ENCODE results near the gene ARF5. TPM values are rescaled to one million over a fixed set of nuclear protein-coding genes. Genes with fewer than 3 reads are reported as not detected.
A peak's percentile ranks its signal among the peaks of the same experiment; 100 is the strongest.

Gene ARF5
- total and polyA plus RNA-seq, 4 experiments from 2014 or later = 93.2 to 228 (median 131) TPM

DNA sequence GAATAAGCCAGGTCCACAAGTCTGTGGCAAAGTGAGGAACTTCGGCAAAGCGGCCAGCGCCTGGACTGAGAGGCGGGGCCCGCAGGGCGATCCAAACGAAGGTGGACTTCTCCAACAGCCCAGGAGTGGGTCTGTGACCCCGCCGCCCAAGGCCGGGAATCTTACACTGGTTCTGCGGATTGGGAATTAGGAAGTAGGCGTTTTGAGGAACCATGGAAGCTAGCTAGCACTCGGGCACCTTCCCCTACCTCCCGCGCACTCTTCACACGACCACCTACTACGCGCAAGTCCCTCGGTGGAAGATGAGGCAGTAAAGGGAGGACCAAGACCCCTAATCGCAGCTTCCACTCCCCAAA, 570 bp upstream of the ARF5 start:
- no peaks in the 10 kb centered on the region for H3K9me3 Mint-ChIP-seq
- intact Hi-C loops (cut with micrococcal nuclease) = loop anchor here (1.0 to 5.0 kb wide), 4 partner anchors 64 to 870 kb away; partner anchors contain the start of genes GRM8 and HILPDA
- peak overlapping the region; percentile 15 to 93 (median 77) for H3K27ac Mint-ChIP-seq
- Histone ChIP-seq H3K4me1 (ENCODE audit: insufficient read depth, low read length) (peaks cover 54% of the 10 kb centered on the region), H3K27me3 (ENCODE audit: insufficient read depth, low read length) (no peaks in the 10 kb centered on the region), H3K9me3 (ENCODE audit: control insufficient read depth in 1 of 2, low read length in 2 of 2) (no peaks in the 10 kb centered on the region), H3K4me3 (ENCODE audit: low read length in 2 of 2) (peak overlapping the region; percentile 42 to 85), H3K36me3 (ENCODE audit: insufficient read depth, low read length) (peaks cover 13% of the 10 kb centered on the region), H3K27ac (ENCODE audit: low read depth, low read length) (peak overlapping the region; percentile 82)
- CTCF ChIA-PET (ENCODE audit: partially characterized antibody) = interaction anchor here (1.0 kb wide), 1 partner anchor 240 kb away, joined by 3 read pairs; no protein-coding TSS in a partner anchor
- no peak for DNase-seq
- peak overlapping the region; percentile 71 to 96 (median 92) for H3K4me3 Mint-ChIP-seq
- no peaks in the 10 kb centered on the region for H3K27me3 Mint-ChIP-seq
- POLR2A ChIA-PET (ENCODE audit: partially characterized antibody) = interaction anchor here (4.0 to 5.7 kb wide), 2 partner anchors 64 to 195 kb away, joined by 37 to 40 read pairs; partner anchors contain the start of genes SND1 and ZNF800
- H3K4me1 Mint-ChIP-seq = peaks cover 31 to 74% (median 54%) of the 10 kb centered on the region in 4 donors
- H3K36me3 Mint-ChIP-seq = peaks cover 20 to 57% of the 10 kb centered on the region in 2 donors

GRCh38 chr7:127588697-127589482, 679 bp downstream of the ARF5 start:
- peaks cover 44% of the 10 kb centered on the region for H3K4me1 ChIP-seq (ENCODE audit: insufficient read depth, low read length)
- intact Hi-C loops (cut with micrococcal nuclease) = loop anchor here (1.0 to 5.0 kb wide), 4 partner anchors 62 to 868 kb away; partner anchors contain the start of genes GRM8 and HILPDA
- DNase-seq = peak in 2 of 5 donors; percentile 43 to 49
- H3K27ac ChIP-seq (ENCODE audit: low read depth, low read length) = peak overlapping the region; percentile 82
- H3K9me3 Mint-ChIP-seq = no peaks in the 10 kb centered on the region
- peaks cover 22 to 61% (median 41%) of the 10 kb centered on the region in 4 donors for H3K4me1 Mint-ChIP-seq
- ChIA-PET POLR2A (ENCODE audit: partially characterized antibody) (interaction anchor here (0.6 to 5.7 kb wide), 4 partner anchors 62 to 774 kb away, joined by 4 to 37 read pairs (median 6); partner anchors contain the start of genes SND1 and ZNF800), CTCF (ENCODE audit: partially characterized antibody) (no interaction called here)
- peaks cover 13% of the 10 kb centered on the region for H3K36me3 ChIP-seq (ENCODE audit: insufficient read depth, low read length)
- peak overlapping the region; percentile 93 to 99 (median 96) for H3K4me3 Mint-ChIP-seq
- H3K27me3 Mint-ChIP-seq = no peaks in the 10 kb centered on the region
- no peaks in the 10 kb centered on the region for H3K27me3 ChIP-seq (ENCODE audit: insufficient read depth, low read length)
- H3K4me3 ChIP-seq (ENCODE audit: low read length in 2 of 2) = peak overlapping the region; percentile 58 to 85
- peak overlapping the region; percentile 93 to 99 (median 96) for H3K27ac Mint-ChIP-seq
- H3K36me3 Mint-ChIP-seq = peaks cover 10 to 45% of the 10 kb centered on the region in 2 donors
- no peaks in the 10 kb centered on the region for H3K9me3 ChIP-seq (ENCODE audit: control insufficient read depth in 1 of 2, low read length in 2 of 2)

- Mint-ChIP-seq H3K4me1 (peaks cover 16 to 51% (median 31%) of the 10 kb centered on the region in 4 donors), H3K4me3 (peak overlapping the region; percentile 93 to 99 (median 96)), H3K27me3 (no peaks in the 10 kb centered on the region), H3K27ac (peak overlapping the region; percentile 48 to 99 (median 93)), H3K9me3 (no peaks in the 10 kb centered on the region), H3K36me3 (peaks cover 10 to 39% of the 10 kb centered on the region in 2 donors)
- CTCF ChIA-PET (ENCODE audit: partially characterized antibody) = no interaction called here
- POLR2A ChIA-PET (ENCODE audit: partially characterized antibody) = interaction anchor here (0.6 kb wide), 1 partner anchor 545 kb away, joined by 4 read pairs; no protein-coding TSS in a partner anchor
- DNase-seq = no peak
- Histone ChIP-seq H3K27me3 (ENCODE audit: insufficient read depth, low read length) (no peaks in the 10 kb centered on the region), H3K27ac (ENCODE audit: low read depth, low read length) (no peak overlapping the region), H3K9me3 (ENCODE audit: control insufficient read depth in 1 of 2, low read length in 2 of 2) (no peaks in the 10 kb centered on the region), H3K36me3 (ENCODE audit: insufficient read depth, low read length) (peaks cover 13% of the 10 kb centered on the region), H3K4me3 (ENCODE audit: low read length in 2 of 2) (no peak overlapping the region), H3K4me1 (ENCODE audit: insufficient read depth, low read length) (peaks cover 34% of the 10 kb centered on the region)
- intact Hi-C loops (cut with micrococcal nuclease) = loop anchor here (5.0 kb wide), 3 partner anchors 243 to 867 kb away; partner anchors contain the start of genes GRM8 and HILPDA
These were observed 1.7 kb downstream of the ARF5 start for GRCh38 chr7:127589896-127590295.

DNA sequence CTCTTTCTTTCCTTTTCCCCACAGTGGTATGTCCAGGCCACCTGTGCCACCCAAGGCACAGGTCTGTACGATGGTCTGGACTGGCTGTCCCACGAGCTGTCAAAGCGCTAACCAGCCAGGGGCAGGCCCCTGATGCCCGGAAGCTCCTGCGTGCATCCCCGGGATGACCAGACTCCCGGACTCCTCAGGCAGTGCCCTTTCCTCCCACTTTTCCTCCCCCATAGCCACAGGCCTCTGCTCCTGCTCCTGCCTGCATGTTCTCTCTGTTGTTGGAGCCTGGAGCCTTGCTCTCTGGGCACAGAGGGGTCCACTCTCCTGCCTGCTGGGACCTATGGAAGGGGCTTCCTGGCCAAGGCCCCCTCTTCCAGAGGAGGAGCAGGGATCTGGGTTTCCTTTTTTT, 3.0 kb downstream of the ARF5 start:
- peak overlapping the region in 1 of 7 donors; percentile 82 for H3K27ac Mint-ChIP-seq
- CTCF ChIA-PET (ENCODE audit: partially characterized antibody) = no interaction called here
- H3K4me1 Mint-ChIP-seq = peaks cover 12 to 43% (median 22%) of the 10 kb centered on the region in 4 donors
- POLR2A ChIA-PET (ENCODE audit: partially characterized antibody) = interaction anchor here (1.1 kb wide), 1 partner anchor 60 kb away, joined by 3 read pairs; the partner anchor contains the start of gene SND1
- H3K27me3 ChIP-seq (ENCODE audit: insufficient read depth, low read length) = no peaks in the 10 kb centered on the region
- H3K27me3 Mint-ChIP-seq = no peaks in the 10 kb centered on the region
- peak overlapping the region in 2 of 8 donors; percentile 19 to 52 for H3K4me3 Mint-ChIP-seq
- intact Hi-C loops (cut with micrococcal nuclease) = no loop called here
- H3K9me3 ChIP-seq (ENCODE audit: control insufficient read depth in 1 of 2, low read length in 2 of 2) = no peaks in the 10 kb centered on the region
- peaks cover 26% of the 10 kb centered on the region for H3K4me1 ChIP-seq (ENCODE audit: insufficient read depth, low read length)
- peaks cover 10 to 32% of the 10 kb centered on the region in 2 donors for H3K36me3 Mint-ChIP-seq
- no peaks in the 10 kb centered on the region for H3K9me3 Mint-ChIP-seq
- no peak overlapping the region for H3K4me3 ChIP-seq (ENCODE audit: low read length in 2 of 2)
- no peak overlapping the region for H3K27ac ChIP-seq (ENCODE audit: low read depth, low read length)
- DNase-seq = no peak
- peaks cover 13% of the 10 kb centered on the region for H3K36me3 ChIP-seq (ENCODE audit: insufficient read depth, low read length)

- Mint-ChIP-seq H3K27ac (peak overlapping the region in 3 of 7 donors; percentile 34 to 61 (median 35)), H3K27me3 (no peaks in the 10 kb centered on the region)
These were observed 3.4 kb downstream of the ARF5 start for GRCh38 chr7:127591591-127591990.

GRCh38 chr7:127592550-127592949, 4.3 kb downstream of the ARF5 start:
- peaks cover 13% of the 10 kb centered on the region for H3K36me3 ChIP-seq (ENCODE audit: insufficient read depth, low read length)
- Mint-ChIP-seq H3K36me3 (peaks cover 10 to 32% of the 10 kb centered on the region in 2 donors), H3K9me3 (no peaks in the 10 kb centered on the region), H3K4me1 (peaks cover 10 to 30% (median 13%) of the 10 kb centered on the region in 4 donors), H3K27ac (no peak overlapping the region), H3K27me3 (no peaks in the 10 kb centered on the region), H3K4me3 (no peak overlapping the region)
- no peak overlapping the region for H3K27ac ChIP-seq (ENCODE audit: low read depth, low read length)
- CTCF ChIA-PET (ENCODE audit: partially characterized antibody) = no interaction called here
- no peak overlapping the region for H3K4me3 ChIP-seq (ENCODE audit: low read length in 2 of 2)
- H3K9me3 ChIP-seq (ENCODE audit: control insufficient read depth in 1 of 2, low read length in 2 of 2) = no peaks in the 10 kb centered on the region
- no peak for DNase-seq
- intact Hi-C loops (cut with micrococcal nuclease) = no loop called here
- H3K4me1 ChIP-seq (ENCODE audit: insufficient read depth, low read length) = peaks cover 18% of the 10 kb centered on the region
- H3K27me3 ChIP-seq (ENCODE audit: insufficient read depth, low read length) = no peaks in the 10 kb centered on the region
- POLR2A ChIA-PET (ENCODE audit: partially characterized antibody) = interaction anchor here (0.6 kb wide), 1 partner anchor 18 kb away, joined by 3 read pairs; no protein-coding TSS in a partner anchor

More at GRCh38 chr7:127591591-127591990, 3.4 kb downstream of the ARF5 start:
- ChIA-PET CTCF (ENCODE audit: partially characterized antibody) (no interaction called here), POLR2A (ENCODE audit: partially characterized antibody) (interaction anchor here (1.1 kb wide), 1 partner anchor 60 kb away, joined by 3 read pairs; the partner anchor contains the start of gene SND1)
- Histone ChIP-seq H3K27ac (ENCODE audit: low read depth, low read length) (no peak overlapping the region), H3K27me3 (ENCODE audit: insufficient read depth, low read length) (no peaks in the 10 kb centered on the region), H3K9me3 (ENCODE audit: control insufficient read depth in 1 of 2, low read length in 2 of 2) (no peaks in the 10 kb centered on the region), H3K36me3 (ENCODE audit: insufficient read depth, low read length) (peaks cover 13% of the 10 kb centered on the region), H3K4me3 (ENCODE audit: low read length in 2 of 2) (no peak overlapping the region), H3K4me1 (ENCODE audit: insufficient read depth, low read length) (peaks cover 26% of the 10 kb centered on the region)
- Mint-ChIP-seq H3K9me3 (no peaks in the 10 kb centered on the region), H3K4me1 (peaks cover 12 to 40% (median 19%) of the 10 kb centered on the region in 4 donors), H3K36me3 (peaks cover 10 to 32% of the 10 kb centered on the region in 2 donors), H3K4me3 (peak overlapping the region in 2 of 8 donors; percentile 34 to 52)
- DNase-seq = no peak
- intact Hi-C loops (cut with micrococcal nuclease) = no loop called here

- intact Hi-C loops (cut with micrococcal nuclease) = no loop called here
- peaks cover 5 to 17% (median 6%) of the 10 kb centered on the region in 4 donors for H3K4me1 Mint-ChIP-seq
- Histone ChIP-seq H3K27ac (ENCODE audit: low read depth, low read length) (no peak overlapping the region), H3K9me3 (ENCODE audit: control insufficient read depth in 1 of 2, low read length in 2 of 2) (no peaks in the 10 kb centered on the region), H3K4me1 (ENCODE audit: insufficient read depth, low read length) (peaks cover 6% of the 10 kb centered on the region), H3K36me3 (ENCODE audit: insufficient read depth, low read length) (peaks cover 13% of the 10 kb centered on the region), H3K4me3 (ENCODE audit: low read length in 2 of 2) (no peak overlapping the region), H3K27me3 (ENCODE audit: insufficient read depth, low read length) (no peaks in the 10 kb centered on the region)
- no peak for DNase-seq
- ChIA-PET CTCF (ENCODE audit: partially characterized antibody) (no interaction called here), POLR2A (ENCODE audit: partially characterized antibody) (no interaction called here)
- H3K27ac Mint-ChIP-seq = peak overlapping the region in 3 of 7 donors; percentile 17 to 67 (median 31)
- H3K4me3 Mint-ChIP-seq = no peak overlapping the region
- H3K36me3 Mint-ChIP-seq = peaks cover 15 to 27% of the 10 kb centered on the region in 2 donors
- H3K27me3 Mint-ChIP-seq = no peaks in the 10 kb centered on the region
- H3K9me3 Mint-ChIP-seq = no peaks in the 10 kb centered on the region
These were observed 6.3 kb downstream of the ARF5 start for GRCh38 chr7:127594490-127594889.
